HG02763 (cell line): Measurements from ENCODE around the gene OSBP2.

Experiments used
- ATAC-seq: cut with Tn5 transposase; IDR thresholded peaks from one replicate; pipeline ENCODE4 v1.9.1; 2021; ENCODE audit warnings: mild to moderate bottlenecking, moderate library complexity; ENCODE audit not compliant: unreplicated experiment

OSBP2 gene

GRCh38 chr22:30892731-30893221 lies 198.1 kb downstream of the OSBP2 start:
- ATAC-seq = no peak

- no peak for ATAC-seq
These were observed 199.0 kb downstream of the OSBP2 start for GRCh38 chr22:30893434-30894370.

- ATAC-seq = no peak
These were observed 199.7 kb downstream of the OSBP2 start for GRCh38 chr22:30894371-30894740.

GRCh38 chr22:30902496-30903357 lies 208.1 kb downstream of the OSBP2 start:
- ATAC-seq = no peak

GRCh38 chr22:30903876-30904460 lies 209.3 kb downstream of the OSBP2 start:
- ATAC-seq = no peak

GRCh38 chr22:30905696-30906341 lies 211.1 kb downstream of the OSBP2 start:
- ATAC-seq = no peak

GRCh38 chr22:30906411-30906810 lies 211.7 kb downstream of the OSBP2 start:
- no peak for ATAC-seq

- ATAC-seq = no peak
These were observed 212.3 kb downstream of the OSBP2 start for GRCh38 chr22:30906946-30907345.

GRCh38 chr22:30908051-30908461 lies 213.4 kb downstream of the OSBP2 start:
- no peak for ATAC-seq

- ATAC-seq = no peak
These were observed 214.6 kb downstream of the OSBP2 start for GRCh38 chr22:30909306-30909705.

- no peak for ATAC-seq
These were observed 215.7 kb downstream of the OSBP2 start for GRCh38 chr22:30910358-30910757.

- ATAC-seq = no peak
These were observed 224.1 kb downstream of the OSBP2 start for GRCh38 chr22:30918761-30919160.

- ATAC-seq = no peak
These were observed 225.3 kb downstream of the OSBP2 start for GRCh38 chr22:30919973-30920372.

- no peak for ATAC-seq
These were observed 225.7 kb downstream of the OSBP2 start for GRCh38 chr22:30920407-30920806.

GRCh38 chr22:30921108-30921507 lies 226.4 kb downstream of the OSBP2 start:
- ATAC-seq = no peak

GRCh38 chr22:30922151-30922611 lies 227.5 kb downstream of the OSBP2 start:
- ATAC-seq = no peak

- ATAC-seq = no peak
These were observed 228.7 kb downstream of the OSBP2 start for GRCh38 chr22:30923168-30923900.

GRCh38 chr22:30925667-30926066 lies 231.0 kb downstream of the OSBP2 start:
- no peak for ATAC-seq

GRCh38 chr22:30926706-30927105 lies 232.0 kb downstream of the OSBP2 start:
- no peak for ATAC-seq

- no peak for ATAC-seq
These were observed 233.1 kb downstream of the OSBP2 start for GRCh38 chr22:30927806-30928205.
